Left colon (tissue), 2 donors: ENCODE results near the gene NCBP3. TPM values are rescaled to one million over a fixed set of nuclear protein-coding genes. Genes with fewer than 3 reads are reported as not detected.

Experiments used
- ATAC-seq: fragments of 200-7000 bp; cut with Tn5 transposase; one replicate; pipeline ENCODE4 v1.9.1; 2020; ENCODE audit warnings: mild to moderate bottlenecking, moderate library complexity
- DNase-seq, 2 donors: peaks; one replicate each; pipeline ENCODE4 v3.0.0-alpha.2; 2020
- intact Hi-C, 2 donors: fragments of 100-400 bp; cut with DNase I in 1 of 2; cut with micrococcal nuclease in 1 of 2; formaldehyde crosslinking; loops; one replicate each; pipeline versions ENCODE4 v1.11.2 to v1.14.0; 2022; cut with DNase I, micrococcal nuclease
- total RNA-seq, 2 donors: library from RNA; stranded (reverse); fragmentation: NEBNext Ultra II Directional; extraction: Animal tissue kit (Norgen Biotek cat#: 25700); gene quantifications; one replicate each; pipeline ENCODE4 v1.2.1, GENCODE V29; 2021
- donor health status: DM: no; HTN: no; CAD: no.
- donor health status: DM: yes; HTN: yes; CAD: no.

The NCBP3 gene
- total RNA-seq, 2 donors from 2014 or later = 35.9 to 42.5 TPM

DNA sequence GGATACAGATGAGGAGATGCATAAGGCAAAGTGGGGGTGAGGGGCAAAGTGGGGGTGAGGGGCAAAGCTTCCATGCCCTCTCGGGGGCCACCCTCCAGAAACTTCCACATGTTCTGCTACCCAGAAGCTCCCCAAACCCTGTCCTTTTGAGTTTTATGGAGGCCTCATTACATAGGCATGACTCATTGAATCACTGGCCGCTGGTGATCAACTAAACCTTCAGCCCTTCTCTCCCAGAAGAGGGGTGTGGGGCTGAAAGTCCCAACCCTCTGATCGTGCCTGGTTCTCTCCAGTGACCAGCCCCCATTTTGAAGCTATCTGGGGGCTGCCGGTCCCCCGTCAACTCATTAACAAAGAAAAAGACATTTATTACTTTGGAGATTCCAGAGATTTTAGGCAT, 72.5 kb downstream of the NCBP3 start:
- intact Hi-C loops = no loop called here
- no peak for ATAC-seq
- DNase-seq = no peak

- intact Hi-C loops = no loop called here
- no peak for DNase-seq
- no peak for ATAC-seq
Observed at GRCh38 chr17:3772764-3773163, 73.3 kb downstream of the NCBP3 start.

- DNase-seq = no peak
- no peak for ATAC-seq
- intact Hi-C loops = no loop called here
Observed at GRCh38 chr17:3771140-3771539, 74.9 kb downstream of the NCBP3 start.

- DNase-seq = peak in 1 of 2 donors; percentile 24
- intact Hi-C loops = no loop called here
- ATAC-seq = peak; percentile 38
Observed at GRCh38 chr17:3770466-3770865, 75.6 kb downstream of the NCBP3 start.

GRCh38 chr17:3768769-3769168, 77.3 kb downstream of the NCBP3 start:
- intact Hi-C loops = no loop called here
- ATAC-seq (no peak), DNase-seq (no peak)

DNA sequence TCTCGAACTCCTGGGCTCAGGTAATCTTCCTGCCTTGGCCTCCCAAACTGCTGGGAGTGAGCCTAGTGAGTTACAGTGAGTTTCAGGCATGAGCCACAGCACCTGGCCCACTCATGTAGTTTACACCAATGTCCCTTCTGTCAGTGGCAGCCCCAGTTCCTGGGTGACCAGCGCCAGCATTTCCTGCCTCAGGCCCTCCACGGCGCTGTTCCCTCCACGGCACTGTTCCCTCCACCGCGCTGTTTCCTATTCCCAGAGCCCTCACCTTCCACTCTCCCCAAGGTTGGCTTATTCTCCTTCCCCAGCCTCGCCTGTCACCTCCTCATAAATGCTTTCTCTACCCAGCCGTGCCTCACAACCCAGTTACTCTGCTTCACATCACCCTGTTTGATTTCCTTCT, 77.7 kb downstream of the NCBP3 start:
- DNase-seq = no peak
- ATAC-seq = no peak
- intact Hi-C loops = no loop called here

- DNase-seq (no peak), ATAC-seq (no peak)
- intact Hi-C loops = no loop called here
Observed at GRCh38 chr17:3766779-3767178, 79.3 kb downstream of the NCBP3 start.

GRCh38 chr17:3765981-3766380, 80.1 kb downstream of the NCBP3 start:
- ATAC-seq (no peak), DNase-seq (no peak)
- intact Hi-C loops = no loop called here

DNA sequence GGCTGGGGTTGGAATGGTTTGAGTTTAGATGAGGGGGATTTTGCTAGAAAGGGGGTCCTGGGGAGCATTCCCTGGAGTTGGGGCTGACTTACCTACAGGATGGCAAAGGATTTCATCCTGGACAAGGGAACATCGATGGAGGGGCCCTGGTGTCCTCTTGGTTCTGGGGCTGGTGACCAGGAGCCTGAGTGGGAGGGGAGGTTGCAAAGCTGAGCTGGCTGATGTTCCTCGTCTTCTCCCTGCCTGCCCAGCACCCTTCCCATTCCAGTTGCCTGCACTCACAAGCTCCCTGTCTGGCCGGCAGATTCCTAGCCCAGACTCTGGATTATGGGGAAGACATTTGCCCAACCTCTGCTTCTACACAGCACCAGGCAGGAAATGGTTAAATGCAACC, 82.3 kb downstream of the NCBP3 start:
- DNase-seq = no peak
- no peak for ATAC-seq
- intact Hi-C loops = no loop called here

- intact Hi-C loops = no loop called here
- DNase-seq = no peak
Observed at GRCh38 chr17:3762922-3763776, 82.9 kb downstream of the NCBP3 start.

DNA sequence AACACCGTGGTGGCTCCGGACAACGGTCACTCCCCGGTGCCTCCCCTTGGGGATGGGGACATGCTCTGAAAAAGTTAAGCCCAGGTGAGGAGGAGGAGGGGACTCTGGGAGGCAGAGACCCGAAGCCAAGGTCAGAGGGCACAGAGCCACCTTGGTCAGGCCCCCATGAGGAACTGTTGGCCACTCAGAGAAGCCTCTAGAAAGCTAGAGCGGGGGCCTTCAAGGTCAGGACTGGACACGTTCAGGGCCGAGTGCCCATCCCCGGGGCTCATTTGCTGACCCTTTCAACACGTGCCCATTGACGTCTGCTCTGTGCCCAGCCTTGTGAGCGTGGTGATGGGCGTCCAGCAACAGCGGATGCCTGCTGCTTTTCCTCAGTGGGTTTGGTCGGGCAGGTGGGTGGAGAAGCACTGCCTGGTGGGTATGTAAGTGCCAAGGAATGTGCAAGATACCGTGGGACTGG, 84.1 kb downstream of the NCBP3 start:
- ATAC-seq (no peak), DNase-seq (no peak)
- intact Hi-C loops = no loop called here

More at GRCh38 chr17:3762922-3763776, 82.9 kb downstream of the NCBP3 start:
- no peak for ATAC-seq

GRCh38 chr17:3761036-3761917, 84.8 kb downstream of the NCBP3 start:
- no peak for ATAC-seq
- DNase-seq = no peak
- intact Hi-C loops = no loop called here

DNA sequence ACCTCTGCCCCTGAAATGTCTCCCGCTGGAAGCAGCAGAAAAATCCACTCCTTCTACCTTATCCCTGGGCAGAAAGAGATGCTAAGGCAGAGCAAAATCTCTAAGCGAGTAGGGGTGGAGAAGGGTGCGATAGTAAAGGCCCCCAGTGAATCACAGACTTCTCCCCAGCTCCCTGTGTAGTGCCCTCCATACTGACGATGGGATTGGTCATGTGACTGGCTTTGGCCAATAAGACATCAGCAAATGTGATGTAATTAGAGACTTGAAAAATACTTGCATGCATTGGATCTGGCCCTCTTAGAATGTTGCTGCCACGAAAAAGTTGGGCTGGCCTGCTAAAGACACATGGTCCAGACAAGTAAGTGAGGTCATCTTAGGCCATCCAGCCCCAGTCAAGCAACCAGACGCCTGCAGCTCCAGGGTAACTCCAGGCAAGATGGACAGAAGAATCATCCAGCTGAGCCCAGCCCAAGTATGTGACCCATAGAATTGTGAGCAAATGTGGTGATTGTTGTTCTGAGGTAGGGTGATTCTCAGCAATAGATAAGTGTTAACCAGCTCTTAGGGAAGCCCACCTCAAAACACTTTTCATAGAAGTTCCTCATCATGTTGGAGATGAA, 86.3 kb downstream of the NCBP3 start:
- no peak for ATAC-seq
- intact Hi-C loops = no loop called here
- DNase-seq = no peak

DNA sequence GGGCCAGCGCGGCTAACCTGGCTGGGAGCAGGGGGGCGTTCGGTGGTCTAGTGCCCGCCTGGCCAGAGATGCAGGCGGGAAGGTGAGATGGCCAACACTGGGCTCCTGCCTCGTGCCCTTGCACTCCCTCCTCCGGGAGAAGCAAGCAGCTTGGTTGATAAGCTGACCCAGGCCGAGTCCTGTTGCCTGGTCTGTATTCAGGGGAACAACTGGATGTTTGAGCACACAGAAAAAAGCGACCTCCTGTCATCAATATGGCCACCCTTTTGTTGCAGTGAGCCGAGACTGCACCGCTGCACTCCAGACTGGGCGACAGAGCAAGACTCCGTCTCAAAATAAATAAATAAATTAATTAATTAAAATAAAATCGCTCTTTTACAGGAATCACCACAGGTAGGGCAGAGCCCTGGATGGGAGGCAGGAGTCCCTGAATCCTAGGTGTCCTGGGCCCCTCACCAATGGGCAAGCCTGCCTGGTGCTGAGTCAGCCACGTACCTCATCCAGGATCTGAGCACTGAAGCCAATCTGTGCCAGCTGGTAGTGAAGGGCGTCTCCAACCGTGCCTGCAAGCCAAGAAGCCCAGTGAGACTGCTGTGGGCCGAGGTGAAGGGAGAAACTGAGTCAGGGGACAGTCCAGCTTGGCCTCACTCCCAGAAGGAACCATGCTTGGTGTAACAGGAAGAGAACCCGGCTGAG, 90.6 kb downstream of the NCBP3 start:
- intact Hi-C loops = no loop called here
- DNase-seq (no peak), ATAC-seq (no peak)

DNA sequence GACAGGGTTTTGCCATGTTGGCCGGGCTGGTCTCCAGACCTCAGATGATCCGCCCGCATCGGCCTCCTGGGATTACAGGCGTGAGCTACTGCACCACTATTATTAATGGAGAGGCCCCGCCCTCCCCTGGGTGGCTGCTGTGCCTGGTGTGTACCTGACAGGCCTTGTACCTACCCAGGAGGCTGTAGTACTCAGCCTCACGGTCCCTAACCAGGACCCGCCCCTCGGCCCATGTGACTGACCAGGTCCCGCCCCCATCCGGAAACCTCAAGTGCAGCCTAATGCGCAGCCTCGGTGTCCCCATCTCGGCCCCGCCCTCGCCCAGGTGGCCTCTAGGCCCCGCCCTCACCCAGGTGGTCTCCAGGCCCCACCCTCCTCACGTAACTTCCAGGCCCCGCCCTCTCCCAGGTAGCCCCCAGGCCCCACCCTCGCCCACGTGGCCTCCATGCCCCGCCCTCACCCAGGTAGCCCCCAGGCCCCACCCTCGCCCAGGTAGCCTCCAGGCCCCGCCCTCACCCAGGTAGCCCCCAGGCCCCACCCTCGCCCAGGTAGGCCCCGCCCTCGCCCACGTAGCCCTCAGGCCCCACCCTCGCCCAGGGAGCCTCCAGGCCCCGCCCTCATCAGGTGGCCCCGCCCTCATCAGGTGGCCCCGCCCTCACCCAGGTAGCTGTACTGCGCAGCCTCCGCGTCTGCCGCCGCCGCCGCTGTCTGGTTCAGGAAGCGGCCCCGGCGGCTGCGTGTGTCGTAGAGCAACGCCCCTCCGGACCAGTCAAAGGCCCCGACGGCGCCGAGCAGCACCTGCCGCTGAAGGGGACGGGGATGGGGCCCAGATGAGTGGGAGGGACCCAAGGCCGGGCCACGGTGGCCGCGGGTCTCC, 91.3 kb downstream of the NCBP3 start:
- ATAC-seq (peak; percentile 90), DNase-seq (peak; percentile 95 to 96)
- intact Hi-C loops = no loop called here

GRCh38 chr17:3754066-3754457, 92.0 kb downstream of the NCBP3 start:
- DNase-seq (no peak), ATAC-seq (no peak)
- intact Hi-C loops = no loop called here

DNA sequence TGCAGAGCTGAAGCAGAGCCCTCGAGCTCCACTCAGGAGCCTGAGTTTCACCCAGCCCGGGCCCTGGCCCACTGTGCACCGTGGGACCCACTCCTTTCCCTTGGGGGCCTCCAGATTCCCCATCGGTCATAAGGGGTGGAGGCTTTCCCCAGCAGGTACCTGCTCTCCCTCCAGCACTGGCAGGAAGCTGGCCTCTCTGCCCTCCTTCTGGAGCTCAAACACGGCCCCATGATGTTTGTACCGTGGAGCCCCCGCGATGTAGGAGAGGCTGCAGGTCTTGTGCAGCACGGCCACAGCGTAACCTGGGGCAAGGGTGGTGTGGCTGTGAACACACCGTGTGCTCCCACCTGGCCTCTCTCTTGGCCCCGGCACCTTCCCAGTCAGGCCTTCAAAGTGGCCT, 92.4 kb downstream of the NCBP3 start:
- intact Hi-C loops = no loop called here
- DNase-seq (no peak), ATAC-seq (no peak)
